NCI-H345 treated with DMSO at 0.1 percent for 48 hours (cell line): Measurements from ENCODE around the gene GNGT2.
A peak's percentile ranks its signal among the peaks of the same experiment; 100 is the strongest.

ENCODE experiments used
- DNase-seq: peaks from one replicate; lab custom pipeline; 2025; ENCODE audit not compliant: unreplicated experiment; lab: John Stamatoyannopoulos, UW

GNGT2 gene

GRCh38 chr17:49210158-49211029 is at the start of gene GNGT2, which contains the start of gene ABI3:
GNGT2 (minus strand) TSS chr17:49210574; CDS start chr17:49207422, 3,152 bp downstream.
ABI3 (plus strand) TSS chr17:49210707; CDS start chr17:49210725, 18 bp downstream.
- DNase-seq, result no peak

- DNase-seq, result no peak
Observed at GRCh38 chr17:49259663-49260010, 49.3 kb upstream of the GNGT2 start.

GRCh38 chr17:49258394-49258793 is 48.0 kb upstream of the GNGT2 start:
- DNase-seq, result no peak

GRCh38 chr17:49255125-49255524 is 44.8 kb upstream of the GNGT2 start:
- DNase-seq, result no peak

- DNase-seq, result no peak
Observed at GRCh38 chr17:49254066-49254465, 43.7 kb upstream of the GNGT2 start.

- no peak for DNase-seq
Observed at GRCh38 chr17:49252148-49252695, 41.8 kb upstream of the GNGT2 start.

- no peak for DNase-seq
Observed at GRCh38 chr17:49249890-49250522, 39.6 kb upstream of the GNGT2 start.

GRCh38 chr17:49249292-49249794 is 39.0 kb upstream of the GNGT2 start:
- no peak for DNase-seq

GRCh38 chr17:49247944-49248343 is 37.6 kb upstream of the GNGT2 start:
- DNase-seq, result no peak

GRCh38 chr17:49244839-49245238 is 34.5 kb upstream of the GNGT2 start:
- no peak for DNase-seq

GRCh38 chr17:49242813-49243212 is 32.4 kb upstream of the GNGT2 start:
- no peak for DNase-seq

- no peak for DNase-seq
Observed at GRCh38 chr17:49241692-49242397, 31.5 kb upstream of the GNGT2 start.

- DNase-seq, result no peak
Observed at GRCh38 chr17:49241040-49241439, 30.7 kb upstream of the GNGT2 start.

- no peak for DNase-seq
Observed at GRCh38 chr17:49240619-49241018, 30.2 kb upstream of the GNGT2 start.

GRCh38 chr17:49239963-49240362 is 29.6 kb upstream of the GNGT2 start:
- DNase-seq, result no peak

GRCh38 chr17:49235896-49236295 is 25.5 kb upstream of the GNGT2 start:
- DNase-seq, result no peak

GRCh38 chr17:49234509-49235080 is 24.2 kb upstream of the GNGT2 start:
- no peak for DNase-seq

- no peak for DNase-seq
Observed at GRCh38 chr17:49231563-49231894, 21.2 kb upstream of the GNGT2 start.

- peak; percentile 27 for DNase-seq
Observed at GRCh38 chr17:49230636-49231562, 20.5 kb upstream of the GNGT2 start, which contains the start of gene PHOSPHO1. PHOSPHO1 (minus strand) TSS chr17:49230787; CDS start chr17:49226691, 4,096 bp downstream.
